IMR-90 (cell line): ENCODE measurements around the gene HOXA5. TPM values are rescaled to one million over a fixed set of nuclear protein-coding genes. Genes with fewer than 3 reads are reported as not detected.

Experiments
- ATAC-seq: fragments of 200-7000 bp; cut with Tn5 transposase; 2 replicates; pipeline ENCODE4 v1.9.1; 2020; ENCODE audit warnings: low read depth, mild to moderate bottlenecking, moderate library complexity
- BruUV-seq: library from RNA; stranded (reverse); fragments of 400-500 nt; replicated peaks from 2 replicates; lab custom pipeline; 2021; lab: Mats Ljungman, UMichigan
- CTCF ChIA-PET: fragments of 300-600 bp; formaldehyde crosslinking; extraction: SDS; loops from one replicate; lab custom pipeline; 2021; ENCODE audit warnings: antibody characterized with exemption; lab: Yijun Ruan, JAX
- POLR2A ChIA-PET: fragments of 300-600 bp; sonication (Branson Sonifier 250); formaldehyde crosslinking; loops from one replicate; lab custom pipeline; 2022; ENCODE audit warnings: antibody characterized with exemption; ENCODE audit not compliant: unreplicated experiment; lab: Charles Lee
- DNase-seq: peaks from one replicate; pipeline ENCODE4 v3.0.0; 2013
- H2AFZ ChIP-seq: replicated peaks from 2 replicates; pipeline ENCODE3; 2013; ENCODE audit warnings: low read length, mild to moderate bottlenecking; ENCODE audit not compliant: poor library complexity
- H2AK5ac ChIP-seq: 2 replicates; pipeline ENCODE4 v1.6.1; 2013; ENCODE audit warnings: low read depth, low read length, inconsistent platforms
- H2AK9ac ChIP-seq: replicated peaks from 2 replicates; pipeline ENCODE3; 2013; ENCODE audit warnings: mild to moderate bottlenecking, low read depth, low read length, moderate library complexity; ENCODE audit not compliant: poor library complexity
- H2BK120ac ChIP-seq: 2 replicates; pipeline ENCODE4 v1.6.1; 2013; ENCODE audit warnings: low read depth, low read length, inconsistent platforms
- H2BK15ac ChIP-seq: 3 replicates; pipeline ENCODE4 v1.6.1; 2013; ENCODE audit warnings: low read depth, low read length, inconsistent platforms
- H2BK20ac ChIP-seq: 2 replicates; pipeline ENCODE4 v1.6.1; 2013; ENCODE audit warnings: low read depth, mild to moderate bottlenecking, inconsistent platforms, low read length, moderate library complexity
- H2BK5ac ChIP-seq: 2 replicates; pipeline ENCODE4 v1.6.1; 2013; ENCODE audit warnings: mild to moderate bottlenecking, low read depth, low read length, inconsistent platforms; ENCODE audit not compliant: poor library complexity, severe bottlenecking
- H3K14ac ChIP-seq: replicated peaks from 2 replicates; pipeline ENCODE4 v1.6.1; 2013; ENCODE audit warnings: low read depth, low read length, inconsistent platforms
- H3K18ac ChIP-seq: 2 replicates; pipeline ENCODE4 v1.6.1; 2013; ENCODE audit warnings: low read depth, low read length, control low read depth
- H3K23ac ChIP-seq: 2 replicates; pipeline ENCODE4 v1.6.1; 2013; ENCODE audit warnings: low read depth, low read length, inconsistent platforms
- H3K27ac ChIP-seq: 2 replicates; pipeline ENCODE4 v1.5.1; 2013; ENCODE audit warnings: mild to moderate bottlenecking, control low read depth, low read length; ENCODE audit not compliant: insufficient read depth
- H3K27me3 ChIP-seq: 2 replicates; pipeline ENCODE4 v1.6.1; 2013; ENCODE audit warnings: low read length; ENCODE audit not compliant: control insufficient read depth, insufficient read depth
- H3K36me3 ChIP-seq: 2 replicates; pipeline ENCODE4 v1.6.1; 2013; ENCODE audit warnings: low read length, mixed read lengths; ENCODE audit not compliant: control insufficient read depth, insufficient read depth
- H3K4ac ChIP-seq: 2 replicates; pipeline ENCODE4 v1.6.1; 2013; ENCODE audit warnings: low read depth, low read length, inconsistent platforms
- H3K4me1 ChIP-seq: 2 replicates; pipeline ENCODE4 v1.6.1; 2013; ENCODE audit warnings: low read length, mixed read lengths; ENCODE audit not compliant: control insufficient read depth, insufficient read depth
- H3K4me2 ChIP-seq: 2 replicates; pipeline ENCODE4 v1.6.1; 2013; ENCODE audit warnings: low read depth, mild to moderate bottlenecking, control low read depth, low read length, moderate library complexity
- H3K4me3 ChIP-seq: 2 replicates; pipeline ENCODE4 v1.5.1; 2013; ENCODE audit warnings: low read depth, mild to moderate bottlenecking, control low read depth, low read length, moderate library complexity; ENCODE audit not compliant: insufficient read depth
- H3K56ac ChIP-seq: 2 replicates; pipeline ENCODE4 v1.6.1; 2013; ENCODE audit warnings: low read length, inconsistent platforms; ENCODE audit not compliant: insufficient read depth; ENCODE audit errors: extremely low read depth
- H3K79me1 ChIP-seq, 2 experiments: 2 replicates each; pipeline ENCODE4 v1.6.1; 2013; ENCODE audit warnings: low read length in 2 of 2, inconsistent platforms in 1 of 2, low read depth in 1 of 2
- H3K9ac ChIP-seq: 2 replicates; pipeline ENCODE4 v1.6.1; 2013; ENCODE audit warnings: low read depth, low read length, control low read depth
- H3K9me1 ChIP-seq: 2 replicates; pipeline ENCODE4 v1.6.1; 2013; ENCODE audit warnings: low read length, inconsistent platforms; ENCODE audit not compliant: insufficient read depth
- H3K9me3 ChIP-seq: 2 replicates; pipeline ENCODE4 v1.6.1; 2013; ENCODE audit warnings: low read length; ENCODE audit not compliant: control insufficient read depth, insufficient read depth
- H4K20me1 ChIP-seq: 2 replicates; pipeline ENCODE4 v1.6.1; 2013; ENCODE audit warnings: low read length, inconsistent platforms; ENCODE audit not compliant: insufficient read depth
- H4K5ac ChIP-seq: 2 replicates; pipeline ENCODE4 v1.6.1; 2013; ENCODE audit warnings: mild to moderate bottlenecking, low read depth, low read length, control low read depth
- H4K8ac ChIP-seq, 2 experiments: 2 replicates each; pipeline ENCODE4 v1.6.1; 2013; ENCODE audit warnings: low read depth in 2 of 2, low read length in 2 of 2, control low read depth in 1 of 2, inconsistent platforms in 1 of 2
- H4K91ac ChIP-seq: 2 replicates; pipeline ENCODE4 v1.6.1; 2013; ENCODE audit warnings: low read depth, low read length, inconsistent platforms; ENCODE audit not compliant: insufficient read depth
- BHLHE40 ChIP-seq: fragments of 150-350 bp; IDR thresholded peaks from 2 replicates; pipeline ENCODE4 v1.6.1; 2016; ENCODE audit warnings: mild to moderate bottlenecking, low read depth, low read length
- CEBPB ChIP-seq: IDR thresholded peaks from 2 replicates; pipeline ENCODE4 v1.6.1; 2012; ENCODE audit warnings: low read depth, low read length, improper control_type of control experiment
- CHD1 ChIP-seq: IDR thresholded peaks from 2 replicates; pipeline ENCODE4 v1.6.1; 2012; ENCODE audit warnings: low read depth, low read length, improper control_type of control experiment
- FOS ChIP-seq: fragments of 150-350 bp; IDR thresholded peaks from 2 replicates; pipeline ENCODE4 v1.6.1; 2016; ENCODE audit warnings: low read depth, low read length
- MAFK ChIP-seq: IDR thresholded peaks from 2 replicates; pipeline ENCODE4 v1.6.1; 2012; ENCODE audit warnings: low read depth, low read length, improper control_type of control experiment
- MAZ ChIP-seq: IDR thresholded peaks from 2 replicates; pipeline ENCODE4 v1.6.1; 2012; ENCODE audit warnings: low read depth, mild to moderate bottlenecking, low read length, improper control_type of control experiment, moderate library complexity, borderline replicate concordance
- MXI1 ChIP-seq: IDR thresholded peaks from 2 replicates; pipeline ENCODE4 v1.6.1; 2012; ENCODE audit warnings: low read depth, mild to moderate bottlenecking, low read length, moderate library complexity, borderline replicate concordance
- NFE2L2 ChIP-seq: fragments of 150-350 bp; IDR thresholded peaks from 2 replicates; pipeline ENCODE4 v1.6.1; 2016; ENCODE audit warnings: low read depth, mild to moderate bottlenecking, low read length
- POLR2A ChIP-seq: IDR thresholded peaks from 2 replicates; pipeline ENCODE4 v1.6.1; 2012; ENCODE audit warnings: mild to moderate bottlenecking, low read depth, low read length
- RAD21 ChIP-seq: IDR thresholded peaks from 2 replicates; pipeline ENCODE4 v1.6.1; 2012; ENCODE audit warnings: low read length, improper control_type of control experiment
- RCOR1 ChIP-seq: IDR thresholded peaks from 2 replicates; pipeline ENCODE4 v1.6.1; 2012; ENCODE audit warnings: mild to moderate bottlenecking, low read length, improper control_type of control experiment; ENCODE audit not compliant: insufficient replicate concordance
- RFX5 ChIP-seq: IDR thresholded peaks from 2 replicates; pipeline ENCODE4 v1.8.0; 2012; ENCODE audit warnings: low read depth, mild to moderate bottlenecking, low read length, moderate library complexity
- SMC3 ChIP-seq: fragments of 150-350 bp; IDR thresholded peaks from 2 replicates; pipeline ENCODE4 v1.6.1; 2016; ENCODE audit warnings: low read depth, mild to moderate bottlenecking, antibody characterized with exemption, low read length, moderate library complexity
- WGBS, 2 experiments: methylation state at CpG; one replicate each; pipeline versions ENCODE4 v1.1.5 to v1.1.7; 2013; ENCODE audit warnings: missing lambda C conversion rate in 2 of 2; ENCODE audit not compliant: insufficient read length in 1 of 2; ENCODE audit errors: extremely low coverage in 2 of 2; 5-methylcytosine and 5-hydroxymethylcytosine counted together
- dilution Hi-C: fragments of 300-500 bp; cut with HindIII; formaldehyde crosslinking; loops from one replicate; pipeline ENCODE4 v1.14.3; 2018; ENCODE audit warnings: low sequenced_read_pairs; ENCODE audit not compliant: unreplicated experiment
- in situ Hi-C: fragments of 300-500 bp; cut with MboI; formaldehyde crosslinking; loops from 3 replicates; pipeline ENCODE4 v1.14.3; 2019; ENCODE audit warnings: low sequenced_read_pairs, inconsistent platforms, mixed read lengths
- intact Hi-C: fragments of 100-400 bp; cut with micrococcal nuclease; formaldehyde crosslinking; loops from 2 replicates; pipeline ENCODE4 v1.10.0; 2022
- polyA plus RNA-seq, 3 experiments: library from polyadenylated mRNA; depleted of rRNA; stranded (reverse); fragments of >200 nt; gene quantifications; 2 replicates each; pipeline ENCODE4 v1.2.3, GENCODE V29; 2012; ENCODE audit warnings: low replicate concordance in 1 of 3
- total RNA-seq: library from RNA; depleted of rRNA; stranded (reverse); fragments of >200 nt; gene quantifications from 2 replicates; pipeline ENCODE4 v1.2.3, GENCODE V29; 2012
- TF ChIP-seq, protein P1 (sequence below): fragments of 150-350 bp; IDR thresholded peaks from 2 replicates; pipeline ENCODE4 v1.6.1; 2016; ENCODE audit warnings: low read depth, mild to moderate bottlenecking, low read length, moderate library complexity, borderline replicate concordance
- TF ChIP-seq, protein P2 (sequence below): fragments of 150-350 bp; IDR thresholded peaks from 2 replicates; pipeline ENCODE4 v1.6.1; 2017; ENCODE audit warnings: mild to moderate bottlenecking, antibody characterized with exemption, low read length, low read depth
- TF ChIP-seq, protein P3 (sequence below): conservative IDR thresholded peaks from 2 replicates; pipeline ENCODE4 v1.5.1; 2012; ENCODE audit warnings: mild to moderate bottlenecking, low read depth, low read length, improper control_type of control experiment

The HOXA5 gene
- total and polyA plus RNA-seq, 2 of the 4 experiments (the other 2 are of a cell fraction), result 19.9 to 29.4 TPM

DNA sequence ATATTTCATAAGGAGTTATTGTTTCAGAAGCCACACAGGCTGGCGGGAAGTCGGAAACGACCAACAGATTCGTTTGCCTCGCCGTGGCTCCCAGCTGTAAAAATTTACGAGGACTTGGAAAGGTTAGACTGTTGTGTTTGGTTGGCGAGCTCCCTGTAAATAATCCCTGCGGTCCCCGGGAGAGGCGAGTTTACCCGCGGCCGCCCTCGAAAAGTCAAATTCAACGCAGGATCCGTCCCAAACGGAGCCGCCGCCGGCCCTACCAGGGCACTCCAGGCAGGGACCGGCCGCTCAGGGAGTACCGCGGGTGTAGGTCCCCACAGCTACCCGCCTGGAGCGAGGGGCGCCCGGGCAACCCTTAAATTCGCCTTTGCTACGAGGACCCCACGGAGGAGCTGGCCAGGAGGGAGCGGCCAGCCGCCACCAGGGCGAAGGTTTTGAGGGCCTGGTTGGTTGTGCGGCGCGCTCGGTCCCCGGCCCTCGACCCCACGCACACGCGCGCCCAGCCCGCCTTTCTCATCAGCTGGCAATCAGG lies 22.6 kb upstream of the HOXA5 start:
- no TSS peak for BruUV-seq

More for the DNA sequence above, 22.6 kb upstream of the HOXA5 start:
- H4K5ac ChIP-seq, result no peak overlapping the region
- peak overlapping the region; percentile 67 for H2AFZ ChIP-seq
- H2BK120ac ChIP-seq, result no peak overlapping the region
- ChIA-PET POLR2A (no interaction called here), CTCF (interaction anchor here (1.0 to 1.6 kb wide), 2 partner anchors 15 to 30 kb away, joined by 3 read pairs; no protein-coding TSS in a partner anchor)
- H4K8ac ChIP-seq, result no peak overlapping the region
- 0 out of 2 replicates have a peak, but pooled peaks cover 3% of the 10 kb centered on the region for H4K20me1 ChIP-seq
- no peaks in the 10 kb centered on the region for H3K36me3 ChIP-seq
- WGBS, 2 experiments, result 8% methylated on average over 16 of the region's 46 CpGs; no CpG with 5 or more reads in 1 of the 2 experiments
- H3K27me3 ChIP-seq, result peaks cover 76% of the 10 kb centered on the region
- no peak overlapping the region for H3K27ac ChIP-seq
- H2BK15ac ChIP-seq, result no peak overlapping the region
- in situ Hi-C loops, result no loop called here
- no peaks in the 10 kb centered on the region for H3K4me1 ChIP-seq
- H4K91ac ChIP-seq, result no peak overlapping the region
- intact Hi-C loops, result loop anchor here (10.0 kb wide), 1 partner anchor 1911 kb away; no protein-coding TSS in a partner anchor
- DNase-seq (no peak), ATAC-seq (no peak)
- TF ChIP-seq POLR2A (no peak), BHLHE40 (no peak), NFE2L2 (no peak), FOS (no peak), CHD1 (no peak), RCOR1 (no peak), SMC3 (no peak), MAZ (no peak), MXI1 (no peak), RFX5 (no peak), MAFK (no peak), CEBPB (no peak), RAD21 (no peak)
- TF ChIP-seq, protein P1, sequence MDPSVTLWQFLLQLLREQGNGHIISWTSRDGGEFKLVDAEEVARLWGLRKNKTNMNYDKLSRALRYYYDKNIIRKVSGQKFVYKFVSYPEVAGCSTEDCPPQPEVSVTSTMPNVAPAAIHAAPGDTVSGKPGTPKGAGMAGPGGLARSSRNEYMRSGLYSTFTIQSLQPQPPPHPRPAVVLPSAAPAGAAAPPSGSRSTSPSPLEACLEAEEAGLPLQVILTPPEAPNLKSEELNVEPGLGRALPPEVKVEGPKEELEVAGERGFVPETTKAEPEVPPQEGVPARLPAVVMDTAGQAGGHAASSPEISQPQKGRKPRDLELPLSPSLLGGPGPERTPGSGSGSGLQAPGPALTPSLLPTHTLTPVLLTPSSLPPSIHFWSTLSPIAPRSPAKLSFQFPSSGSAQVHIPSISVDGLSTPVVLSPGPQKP, result no peak
- TF ChIP-seq, protein P2, sequence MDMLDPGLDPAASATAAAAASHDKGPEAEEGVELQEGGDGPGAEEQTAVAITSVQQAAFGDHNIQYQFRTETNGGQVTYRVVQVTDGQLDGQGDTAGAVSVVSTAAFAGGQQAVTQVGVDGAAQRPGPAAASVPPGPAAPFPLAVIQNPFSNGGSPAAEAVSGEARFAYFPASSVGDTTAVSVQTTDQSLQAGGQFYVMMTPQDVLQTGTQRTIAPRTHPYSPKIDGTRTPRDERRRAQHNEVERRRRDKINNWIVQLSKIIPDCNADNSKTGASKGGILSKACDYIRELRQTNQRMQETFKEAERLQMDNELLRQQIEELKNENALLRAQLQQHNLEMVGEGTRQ, result no peak
- TF ChIP-seq, protein P3, sequence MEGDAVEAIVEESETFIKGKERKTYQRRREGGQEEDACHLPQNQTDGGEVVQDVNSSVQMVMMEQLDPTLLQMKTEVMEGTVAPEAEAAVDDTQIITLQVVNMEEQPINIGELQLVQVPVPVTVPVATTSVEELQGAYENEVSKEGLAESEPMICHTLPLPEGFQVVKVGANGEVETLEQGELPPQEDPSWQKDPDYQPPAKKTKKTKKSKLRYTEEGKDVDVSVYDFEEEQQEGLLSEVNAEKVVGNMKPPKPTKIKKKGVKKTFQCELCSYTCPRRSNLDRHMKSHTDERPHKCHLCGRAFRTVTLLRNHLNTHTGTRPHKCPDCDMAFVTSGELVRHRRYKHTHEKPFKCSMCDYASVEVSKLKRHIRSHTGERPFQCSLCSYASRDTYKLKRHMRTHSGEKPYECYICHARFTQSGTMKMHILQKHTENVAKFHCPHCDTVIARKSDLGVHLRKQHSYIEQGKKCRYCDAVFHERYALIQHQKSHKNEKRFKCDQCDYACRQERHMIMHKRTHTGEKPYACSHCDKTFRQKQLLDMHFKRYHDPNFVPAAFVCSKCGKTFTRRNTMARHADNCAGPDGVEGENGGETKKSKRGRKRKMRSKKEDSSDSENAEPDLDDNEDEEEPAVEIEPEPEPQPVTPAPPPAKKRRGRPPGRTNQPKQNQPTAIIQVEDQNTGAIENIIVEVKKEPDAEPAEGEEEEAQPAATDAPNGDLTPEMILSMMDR, result no peak
- no peak overlapping the region for H2AK9ac ChIP-seq
- no peak overlapping the region for H2AK5ac ChIP-seq
- H3K18ac ChIP-seq, result no peak overlapping the region
- no peak overlapping the region for H2BK5ac ChIP-seq
- peaks cover 21% of the 10 kb centered on the region for H3K9me3 ChIP-seq
- H3K4me2 ChIP-seq, result no peak overlapping the region
- H2BK20ac ChIP-seq, result no peak overlapping the region
- H3K4me3 ChIP-seq, result no peak overlapping the region
- no peaks in the 10 kb centered on the region for H3K79me1 ChIP-seq
- H3K4ac ChIP-seq, result no peak overlapping the region
- H3K9me1 ChIP-seq, result no peaks in the 10 kb centered on the region
- dilution Hi-C loops, result no loop called here
- no peak overlapping the region for H3K56ac ChIP-seq
- H3K14ac ChIP-seq, result no peak overlapping the region
- no peak overlapping the region for H3K9ac ChIP-seq
- no peak overlapping the region for H3K23ac ChIP-seq
